T-helper 1 cell treated with Interleukin-12 subunit alpha and Interleukin-12 subunit beta and Interleukin-4 antibody, amounts not matched to agents 30 μg/mL and 1 μg/mL, for 36 hours (primary cell): ENCODE data around the gene PLXNA4.
"Not testable (repeated sequence)": the region's sequence is repeated elsewhere in the genome, so short reads cannot be mapped to it uniquely, and the experiment has no call there.

ENCODE experiments used
- H3K27ac Mint-ChIP-seq: one replicate; pipeline ENCODE4 v1.8.0; 2021; ENCODE audit warnings: mild to moderate bottlenecking, mixed read lengths
- H3K27me3 Mint-ChIP-seq: one replicate; pipeline ENCODE4 v1.8.0; 2021; ENCODE audit warnings: low read depth, mixed read lengths
- H3K36me3 Mint-ChIP-seq: one replicate; pipeline ENCODE4 v1.8.0; 2021; ENCODE audit warnings: low read depth, mixed read lengths
- H3K4me1 Mint-ChIP-seq: one replicate; pipeline ENCODE4 v1.8.0; 2021; ENCODE audit warnings: low read depth, mixed read lengths
- H3K4me3 Mint-ChIP-seq: one replicate; pipeline ENCODE4 v1.8.0; 2021; ENCODE audit warnings: mild to moderate bottlenecking, moderate library complexity, mixed read lengths
- H3K9me3 Mint-ChIP-seq: one replicate; pipeline ENCODE4 v1.8.0; 2021; ENCODE audit warnings: mixed read lengths

Gene PLXNA4

DNA sequence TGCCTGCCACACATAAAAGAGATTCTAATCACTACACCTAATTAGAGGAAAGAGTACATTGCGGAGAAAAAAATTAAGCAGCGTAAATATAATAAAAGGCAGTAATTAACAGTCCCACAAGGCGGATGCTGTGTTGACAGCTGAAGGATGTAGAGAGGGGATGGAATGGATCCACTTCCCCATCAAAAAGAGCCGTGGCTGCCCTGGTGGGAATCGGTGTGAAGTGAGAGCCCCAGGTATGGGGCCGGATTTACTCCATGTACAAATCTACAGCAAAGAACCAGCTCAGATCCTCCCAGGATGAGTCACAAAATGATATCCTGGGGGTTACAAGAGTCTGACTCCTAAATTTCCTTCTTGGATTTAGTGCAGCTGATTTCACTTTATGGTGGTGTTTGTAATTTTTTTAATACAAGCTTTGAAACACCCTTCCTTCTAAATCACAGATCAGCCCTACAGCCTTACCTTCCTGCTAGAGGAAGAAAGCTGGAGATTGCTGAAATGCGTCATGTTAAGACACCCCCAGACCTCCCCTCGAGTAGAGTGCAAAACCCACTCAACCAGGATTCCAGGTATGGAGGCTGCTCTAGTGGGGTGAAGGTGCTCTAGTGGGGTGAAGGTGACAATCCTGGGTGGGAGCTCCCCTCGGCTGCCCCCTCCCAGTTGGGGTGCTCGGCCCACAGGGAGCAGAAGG lies 398.4 kb downstream of the PLXNA4 start:
- Mint-ChIP-seq H3K9me3 (no peaks in the 10 kb centered on the region), H3K27me3 (no peaks in the 10 kb centered on the region), H3K36me3 (no peaks in the 10 kb centered on the region), H3K4me1 (no peaks in the 10 kb centered on the region), H3K4me3 (no peak overlapping the region), H3K27ac (no peak overlapping the region)

DNA sequence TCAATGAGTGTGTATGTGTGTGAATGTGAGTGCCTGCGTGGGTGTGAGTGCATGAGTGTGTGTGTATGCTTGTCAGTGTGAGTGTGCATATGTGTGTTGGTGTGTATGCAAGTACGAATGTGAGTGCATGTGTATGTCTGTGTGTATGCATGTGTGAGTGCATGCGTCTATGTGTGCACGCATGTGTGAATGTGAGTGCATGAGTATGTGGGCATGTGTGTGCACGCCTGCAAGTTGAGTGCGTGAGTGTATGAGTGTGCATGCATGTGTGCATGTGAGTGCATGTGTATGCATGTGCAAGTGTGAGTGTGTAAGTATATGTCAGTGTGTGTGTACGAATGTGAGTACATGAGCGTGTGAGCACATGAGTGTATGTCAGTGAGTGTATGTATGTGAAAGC lies 399.6 kb downstream of the PLXNA4 start:
- no peak overlapping the region for H3K27ac Mint-ChIP-seq

DNA sequence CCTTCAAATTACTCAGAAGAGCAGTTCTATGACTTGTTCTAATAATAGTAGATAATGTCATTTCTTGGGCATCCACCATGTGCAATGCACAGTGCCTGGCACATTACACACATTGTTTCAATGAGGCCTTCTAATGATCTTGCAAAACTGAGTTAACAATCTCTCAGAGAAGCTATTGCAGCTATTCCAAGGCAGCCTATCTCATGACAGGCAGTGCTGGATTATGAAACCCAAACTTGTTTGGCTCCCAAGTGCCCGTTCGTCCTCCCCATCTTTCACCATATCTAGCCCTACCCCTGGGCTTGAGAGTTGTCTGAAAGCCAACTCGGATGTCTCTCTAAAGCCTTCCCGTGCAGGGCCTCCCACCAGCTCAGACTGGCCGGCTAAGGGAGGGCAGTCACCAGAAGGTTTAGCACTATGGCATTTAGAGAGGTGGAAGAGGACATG lies 405.1 kb downstream of the PLXNA4 start:
- Mint-ChIP-seq H3K27ac (no peak overlapping the region), H3K27me3 (no peaks in the 10 kb centered on the region), H3K4me1 (no peaks in the 10 kb centered on the region), H3K9me3 (no peaks in the 10 kb centered on the region), H3K4me3 (no peak overlapping the region), H3K36me3 (no peaks in the 10 kb centered on the region)

More for the DNA sequence above, 399.6 kb downstream of the PLXNA4 start:
- Mint-ChIP-seq H3K9me3 (no peaks in the 10 kb centered on the region), H3K36me3 (no peaks in the 10 kb centered on the region), H3K4me3 (no peak overlapping the region), H3K4me1 (no peaks in the 10 kb centered on the region), H3K27me3 (no peaks in the 10 kb centered on the region)

GRCh38 chr7:132169730-132170129 lies 406.5 kb downstream of the PLXNA4 start:
- Mint-ChIP-seq H3K9me3 (no peaks in the 10 kb centered on the region), H3K36me3 (no peaks in the 10 kb centered on the region), H3K27ac (no peak overlapping the region), H3K4me3 (no peak overlapping the region), H3K27me3 (no peaks in the 10 kb centered on the region), H3K4me1 (no peaks in the 10 kb centered on the region)

DNA sequence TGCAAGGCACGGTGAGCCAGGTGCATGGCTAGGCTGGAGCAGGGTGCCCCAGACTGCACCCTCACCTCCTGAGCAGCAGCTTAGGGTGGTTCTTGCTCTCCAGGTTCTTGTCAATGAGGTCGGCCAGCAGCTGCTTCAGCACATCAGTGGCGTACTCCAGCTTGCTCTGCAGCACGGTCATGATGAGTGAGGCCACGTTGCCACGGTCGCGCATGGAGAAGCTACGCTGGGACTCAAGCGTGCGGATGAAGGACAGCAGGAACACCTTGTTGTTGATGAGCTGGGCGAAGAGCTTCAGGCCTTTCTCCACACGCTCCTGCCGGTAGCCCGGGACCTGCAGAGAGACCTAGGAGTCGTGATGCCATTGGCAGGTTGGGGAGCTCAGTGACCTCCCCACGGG lies 408.0 kb downstream of the PLXNA4 start:
- H3K36me3 Mint-ChIP-seq: no peaks in the 10 kb centered on the region
- no peak overlapping the region for H3K27ac Mint-ChIP-seq
- H3K27me3 Mint-ChIP-seq: no peaks in the 10 kb centered on the region
- H3K4me1 Mint-ChIP-seq: no peaks in the 10 kb centered on the region
- no peaks in the 10 kb centered on the region for H3K9me3 Mint-ChIP-seq
- no peak overlapping the region for H3K4me3 Mint-ChIP-seq

DNA sequence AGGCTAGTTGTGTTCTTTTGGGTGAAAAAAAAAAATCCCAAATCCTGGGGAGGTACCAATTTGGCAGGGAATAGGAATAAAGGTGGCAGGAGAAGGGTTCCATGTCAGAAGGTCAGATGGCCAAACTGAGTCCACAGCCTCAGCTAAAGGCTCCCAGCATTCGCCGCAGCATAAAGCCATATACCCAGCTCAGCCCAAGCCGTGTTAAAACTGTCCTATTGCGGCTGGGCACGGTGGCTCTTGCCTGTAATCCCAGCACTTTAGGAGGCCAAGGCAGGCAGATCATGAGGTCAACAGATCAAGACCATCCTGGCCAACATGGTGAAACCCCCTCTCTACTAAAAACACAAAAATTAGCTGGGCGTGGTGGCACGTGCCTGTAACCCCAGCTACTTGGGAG lies 410.6 kb downstream of the PLXNA4 start:
- H3K9me3 Mint-ChIP-seq, H3K36me3 Mint-ChIP-seq, H3K4me3 Mint-ChIP-seq, H3K27ac Mint-ChIP-seq, H3K4me1 Mint-ChIP-seq, H3K27me3 Mint-ChIP-seq: not testable (repeated sequence)

GRCh38 chr7:132164558-132165125 lies 411.6 kb downstream of the PLXNA4 start:
- no peaks in the 10 kb centered on the region for H3K27me3 Mint-ChIP-seq
- no peaks in the 10 kb centered on the region for H3K9me3 Mint-ChIP-seq
- no peaks in the 10 kb centered on the region for H3K4me1 Mint-ChIP-seq
- no peaks in the 10 kb centered on the region for H3K36me3 Mint-ChIP-seq
- no peak overlapping the region for H3K4me3 Mint-ChIP-seq
- no peak overlapping the region for H3K27ac Mint-ChIP-seq

DNA sequence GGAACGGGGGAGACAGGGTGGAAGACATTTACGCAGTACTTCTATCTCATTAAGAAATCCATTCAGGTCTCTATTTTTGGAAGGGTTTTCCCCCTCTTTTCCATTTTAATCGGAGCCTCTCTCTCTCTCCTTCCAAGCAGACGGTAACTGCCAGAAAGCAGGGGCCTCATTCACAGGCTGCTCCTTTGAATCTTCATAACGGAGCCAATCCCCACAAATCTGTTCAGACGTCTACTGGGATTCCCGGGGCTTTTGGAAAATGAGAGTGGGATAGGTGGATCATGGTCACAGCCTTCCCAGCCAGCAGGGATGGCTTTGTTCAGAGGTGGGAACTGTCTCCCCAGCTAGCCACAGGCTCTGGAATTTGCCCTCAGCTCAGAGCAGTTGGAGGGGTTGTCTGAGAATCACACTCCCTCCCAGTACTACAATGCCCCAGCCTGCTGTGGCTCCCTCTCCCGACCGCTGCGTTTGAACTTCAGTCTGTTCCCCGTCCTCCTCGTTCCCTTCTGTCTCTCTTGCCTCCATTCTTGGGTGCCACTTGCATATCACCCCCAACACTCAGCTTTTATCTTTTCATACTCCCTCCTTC lies 413.6 kb downstream of the PLXNA4 start:
- Mint-ChIP-seq H3K9me3 (no peaks in the 10 kb centered on the region), H3K36me3 (no peaks in the 10 kb centered on the region), H3K27me3 (no peaks in the 10 kb centered on the region), H3K4me3 (no peak overlapping the region), H3K4me1 (no peaks in the 10 kb centered on the region), H3K27ac (no peak overlapping the region)

DNA sequence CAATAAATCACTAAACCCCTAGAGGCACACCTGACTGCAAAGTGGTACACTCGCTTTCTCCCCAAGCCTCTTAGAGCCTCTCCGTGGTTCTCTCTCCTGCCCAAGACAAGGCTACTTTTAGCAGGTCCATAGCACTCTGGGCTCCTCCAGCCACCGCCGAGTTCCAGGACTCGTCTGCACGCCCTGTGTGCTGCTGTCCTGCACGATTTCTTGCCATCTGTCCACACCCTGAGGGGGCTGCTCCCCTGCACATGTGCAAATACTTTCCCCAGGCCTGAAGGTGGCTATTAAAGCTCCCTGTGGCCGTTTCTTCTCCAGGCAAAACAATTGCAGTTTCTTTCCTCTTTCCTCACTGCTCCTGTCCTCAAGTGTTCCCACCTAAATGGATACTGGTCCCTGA lies 414.3 kb downstream of the PLXNA4 start:
- H3K4me1 Mint-ChIP-seq: no peaks in the 10 kb centered on the region
- H3K9me3 Mint-ChIP-seq: no peaks in the 10 kb centered on the region
- no peaks in the 10 kb centered on the region for H3K36me3 Mint-ChIP-seq
- no peak overlapping the region for H3K27ac Mint-ChIP-seq
- H3K27me3 Mint-ChIP-seq: no peaks in the 10 kb centered on the region
- no peak overlapping the region for H3K4me3 Mint-ChIP-seq

GRCh38 chr7:132161533-132161915 lies 414.7 kb downstream of the PLXNA4 start:
- Mint-ChIP-seq H3K27me3 (no peaks in the 10 kb centered on the region), H3K9me3 (no peaks in the 10 kb centered on the region), H3K27ac (no peak overlapping the region), H3K4me1 (no peaks in the 10 kb centered on the region), H3K36me3 (no peaks in the 10 kb centered on the region), H3K4me3 (no peak overlapping the region)

- H3K27me3 Mint-ChIP-seq: no peaks in the 10 kb centered on the region
- no peaks in the 10 kb centered on the region for H3K36me3 Mint-ChIP-seq
- H3K4me3 Mint-ChIP-seq: no peak overlapping the region
- H3K9me3 Mint-ChIP-seq: no peaks in the 10 kb centered on the region
- no peaks in the 10 kb centered on the region for H3K4me1 Mint-ChIP-seq
- no peak overlapping the region for H3K27ac Mint-ChIP-seq
Measured at GRCh38 chr7:132160611-132161532, 415.4 kb downstream of the PLXNA4 start.

GRCh38 chr7:132158841-132159240 lies 417.4 kb downstream of the PLXNA4 start:
- Mint-ChIP-seq H3K27ac (no peak overlapping the region), H3K27me3 (no peaks in the 10 kb centered on the region), H3K9me3 (no peaks in the 10 kb centered on the region), H3K4me3 (no peak overlapping the region), H3K4me1 (no peaks in the 10 kb centered on the region), H3K36me3 (no peaks in the 10 kb centered on the region)

GRCh38 chr7:132158166-132158565 lies 418.1 kb downstream of the PLXNA4 start:
- Mint-ChIP-seq H3K27ac (no peak overlapping the region), H3K4me3 (no peak overlapping the region), H3K9me3 (no peaks in the 10 kb centered on the region), H3K27me3 (no peaks in the 10 kb centered on the region), H3K4me1 (no peaks in the 10 kb centered on the region), H3K36me3 (no peaks in the 10 kb centered on the region)

DNA sequence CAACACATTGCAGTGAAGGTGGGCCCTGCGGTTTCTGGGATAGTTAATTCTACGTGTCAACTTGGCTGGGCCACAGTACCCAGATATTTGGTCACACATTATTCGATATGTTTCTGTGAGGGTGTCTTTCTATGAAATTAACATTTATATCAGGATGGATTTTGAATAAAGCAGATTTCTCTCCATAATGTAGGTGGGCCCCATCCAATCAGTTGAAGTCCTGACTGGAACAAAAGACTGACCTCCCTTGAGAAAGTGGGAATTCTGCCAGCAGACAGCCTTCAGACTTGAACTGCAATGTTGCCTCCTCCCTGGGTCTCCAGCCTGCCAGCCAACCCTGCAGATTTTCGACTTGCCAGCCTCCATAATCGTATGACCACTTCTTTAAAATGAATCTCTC lies 420.6 kb downstream of the PLXNA4 start:
- Mint-ChIP-seq H3K9me3 (no peaks in the 10 kb centered on the region), H3K36me3 (no peaks in the 10 kb centered on the region), H3K4me3 (no peak overlapping the region), H3K4me1 (no peaks in the 10 kb centered on the region), H3K27me3 (no peaks in the 10 kb centered on the region), H3K27ac (no peak overlapping the region)
